A673 (cell line): ENCODE measurements around the gene LMTK2. TPM values are rescaled to one million over a fixed set of nuclear protein-coding genes. Genes with fewer than 3 reads are reported as not detected.

Experiments
- BruUV-seq: library from RNA; stranded (reverse); fragments of 400-500 nt; replicated peaks from 2 replicates; lab custom pipeline; 2021; lab: Mats Ljungman, UMichigan
- CTCF ChIA-PET: fragments of 300-600 bp; sonication (Branson Sonifier 250); formaldehyde crosslinking; loops from one replicate; lab custom pipeline; 2022; ENCODE audit warnings: antibody characterized with exemption; lab: Charles Lee
- POLR2A ChIA-PET: fragments of 300-600 bp; sonication (Branson Sonifier 250); formaldehyde crosslinking; loops from one replicate; lab custom pipeline; 2022; ENCODE audit warnings: antibody characterized with exemption; ENCODE audit not compliant: low non-redundant PET; lab: Charles Lee
- DNase-seq: peaks from one replicate; pipeline ENCODE4 v3.0.0-alpha.2; 2015; ENCODE audit warnings: low spot score
- H3K27ac ChIP-seq: fragments of 200-600 bp; sonication (generic); 2 replicates; pipeline ENCODE4 v1.5.1; 2016; ENCODE audit warnings: mixed run types, low read depth, mild to moderate bottlenecking, mixed read lengths, antibody characterized with exemption, low read length; ENCODE audit not compliant: poor library complexity, severe bottlenecking
- H3K27me3 ChIP-seq: fragments of 200-600 bp; sonication (generic); replicated peaks from 2 replicates; pipeline ENCODE4 v1.6.1; 2017; ENCODE audit warnings: mixed run types, low read depth, mild to moderate bottlenecking, mixed read lengths, antibody characterized with exemption, low read length; ENCODE audit not compliant: insufficient read depth, poor library complexity
- H3K36me3 ChIP-seq: fragments of 200-600 bp; sonication (generic); 2 replicates; pipeline ENCODE4 v1.6.1; 2016; ENCODE audit warnings: mixed run types, mild to moderate bottlenecking, mixed read lengths, antibody characterized with exemption, low read length; ENCODE audit not compliant: insufficient read depth, poor library complexity, severe bottlenecking
- H3K4me1 ChIP-seq: fragments of 200-600 bp; sonication (generic); 2 replicates; pipeline ENCODE4 v1.6.1; 2017; ENCODE audit warnings: mixed run types, mild to moderate bottlenecking, mixed read lengths, antibody characterized with exemption, low read length; ENCODE audit not compliant: insufficient read depth, poor library complexity, severe bottlenecking
- H3K4me3 ChIP-seq: fragments of 200-600 bp; sonication (generic); 2 replicates; pipeline ENCODE4 v1.5.1; 2016; ENCODE audit warnings: low read depth, mixed run types, mild to moderate bottlenecking, mixed read lengths, low read length; ENCODE audit not compliant: poor library complexity, severe bottlenecking
- H3K9me3 ChIP-seq: fragments of 200-600 bp; sonication (generic); 2 replicates; pipeline ENCODE4 v1.6.1; 2016; ENCODE audit warnings: mixed run types, low read depth, mild to moderate bottlenecking, mixed read lengths, antibody characterized with exemption, low read length; ENCODE audit not compliant: poor library complexity, severe bottlenecking
- EZH2 ChIP-seq: fragments of 200-600 bp; sonication (generic); IDR thresholded peaks from 2 replicates; pipeline ENCODE4 v1.6.1; 2017; ENCODE audit warnings: borderline replicate concordance, low read depth, mild to moderate bottlenecking, mixed read lengths, antibody characterized with exemption, low read length; ENCODE audit not compliant: poor library complexity, severe bottlenecking
- intact Hi-C: fragments of 100-400 bp; cut with micrococcal nuclease; formaldehyde crosslinking; loops from one replicate; pipeline ENCODE4 v1.10.0; 2022; ENCODE audit not compliant: unreplicated experiment
- total RNA-seq: library from RNA; stranded (reverse); gene quantifications from 2 replicates; pipeline ENCODE4 v1.2.3, GENCODE V29; 2021
- TF ChIP-seq, protein P1 (sequence below): fragments of 300-800, 200-600 bp; sonication (generic); conservative IDR thresholded peaks from 2 replicates; pipeline ENCODE4 v1.5.1; 2017; ENCODE audit warnings: low read depth, mild to moderate bottlenecking, antibody characterized with exemption, low read length, moderate library complexity, mixed read lengths

LMTK2 gene
- total RNA-seq, 1 experiment from 2014 or later, result 20.6 TPM

DNA sequence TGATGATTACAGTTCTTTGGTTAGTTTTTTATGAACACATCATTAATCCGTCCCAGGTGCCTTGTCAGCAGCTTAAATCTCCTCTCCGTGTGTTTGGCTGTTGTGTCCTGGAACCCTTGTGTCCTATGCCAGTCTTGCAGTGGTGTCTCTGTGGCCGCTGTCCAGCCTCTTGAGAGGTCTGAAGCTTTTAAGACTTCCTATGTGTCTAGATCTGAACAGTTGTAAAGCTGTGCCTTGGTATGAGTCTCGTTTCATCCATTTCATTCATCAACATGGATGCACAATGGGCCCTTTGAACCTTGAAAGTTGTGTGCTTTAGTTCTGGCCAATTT, 16.7 kb downstream of the LMTK2 start:
- Histone ChIP-seq H3K27me3 (no peaks in the 10 kb centered on the region), H3K9me3 (no peaks in the 10 kb centered on the region), H3K27ac (no peak overlapping the region), H3K4me3 (no peak overlapping the region), H3K36me3 (no peaks in the 10 kb centered on the region), H3K4me1 (peaks cover 26% of the 10 kb centered on the region)
- no peak for DNase-seq
- ChIA-PET CTCF (no interaction called here), POLR2A (interaction anchor here (0.5 kb wide), 1 partner anchor 9 kb away, joined by 3 read pairs; no protein-coding TSS in a partner anchor)
- no TSS peak for BruUV-seq
- intact Hi-C loops, result no loop called here
- no peak for TF ChIP-seq EZH2
- TF ChIP-seq, protein P1, sequence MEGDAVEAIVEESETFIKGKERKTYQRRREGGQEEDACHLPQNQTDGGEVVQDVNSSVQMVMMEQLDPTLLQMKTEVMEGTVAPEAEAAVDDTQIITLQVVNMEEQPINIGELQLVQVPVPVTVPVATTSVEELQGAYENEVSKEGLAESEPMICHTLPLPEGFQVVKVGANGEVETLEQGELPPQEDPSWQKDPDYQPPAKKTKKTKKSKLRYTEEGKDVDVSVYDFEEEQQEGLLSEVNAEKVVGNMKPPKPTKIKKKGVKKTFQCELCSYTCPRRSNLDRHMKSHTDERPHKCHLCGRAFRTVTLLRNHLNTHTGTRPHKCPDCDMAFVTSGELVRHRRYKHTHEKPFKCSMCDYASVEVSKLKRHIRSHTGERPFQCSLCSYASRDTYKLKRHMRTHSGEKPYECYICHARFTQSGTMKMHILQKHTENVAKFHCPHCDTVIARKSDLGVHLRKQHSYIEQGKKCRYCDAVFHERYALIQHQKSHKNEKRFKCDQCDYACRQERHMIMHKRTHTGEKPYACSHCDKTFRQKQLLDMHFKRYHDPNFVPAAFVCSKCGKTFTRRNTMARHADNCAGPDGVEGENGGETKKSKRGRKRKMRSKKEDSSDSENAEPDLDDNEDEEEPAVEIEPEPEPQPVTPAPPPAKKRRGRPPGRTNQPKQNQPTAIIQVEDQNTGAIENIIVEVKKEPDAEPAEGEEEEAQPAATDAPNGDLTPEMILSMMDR, result no peak

DNA sequence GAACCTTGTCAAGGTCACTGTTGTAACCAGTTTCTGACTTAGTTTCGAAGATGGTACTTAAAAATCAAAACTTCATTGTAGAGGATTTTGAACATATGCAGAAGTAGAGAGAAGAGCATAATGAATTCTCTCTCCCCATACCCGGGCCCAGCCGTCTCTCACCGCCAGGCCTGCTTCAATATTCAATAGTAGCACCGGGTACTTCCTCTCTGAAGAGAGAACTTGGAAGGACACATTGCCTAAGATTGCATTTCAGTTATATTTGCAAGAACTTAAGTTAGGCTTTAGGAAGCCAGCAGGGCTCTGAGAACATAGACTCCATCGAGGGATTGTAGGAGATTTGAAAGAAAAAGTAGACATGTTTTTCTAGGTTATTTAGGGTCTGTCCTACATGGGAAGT, 19.1 kb downstream of the LMTK2 start:
- Histone ChIP-seq H3K36me3 (no peaks in the 10 kb centered on the region), H3K4me3 (no peak overlapping the region), H3K9me3 (no peaks in the 10 kb centered on the region), H3K27me3 (no peaks in the 10 kb centered on the region), H3K27ac (no peak overlapping the region), H3K4me1 (peaks cover 7% of the 10 kb centered on the region)
- intact Hi-C loops, result no loop called here
- no peak for TF ChIP-seq EZH2
- TF ChIP-seq, protein P1, result no peak
- POLR2A ChIA-PET, result no interaction called here
- no peak for DNase-seq
- CTCF ChIA-PET, result no interaction called here
- BruUV-seq, result no TSS peak

DNA sequence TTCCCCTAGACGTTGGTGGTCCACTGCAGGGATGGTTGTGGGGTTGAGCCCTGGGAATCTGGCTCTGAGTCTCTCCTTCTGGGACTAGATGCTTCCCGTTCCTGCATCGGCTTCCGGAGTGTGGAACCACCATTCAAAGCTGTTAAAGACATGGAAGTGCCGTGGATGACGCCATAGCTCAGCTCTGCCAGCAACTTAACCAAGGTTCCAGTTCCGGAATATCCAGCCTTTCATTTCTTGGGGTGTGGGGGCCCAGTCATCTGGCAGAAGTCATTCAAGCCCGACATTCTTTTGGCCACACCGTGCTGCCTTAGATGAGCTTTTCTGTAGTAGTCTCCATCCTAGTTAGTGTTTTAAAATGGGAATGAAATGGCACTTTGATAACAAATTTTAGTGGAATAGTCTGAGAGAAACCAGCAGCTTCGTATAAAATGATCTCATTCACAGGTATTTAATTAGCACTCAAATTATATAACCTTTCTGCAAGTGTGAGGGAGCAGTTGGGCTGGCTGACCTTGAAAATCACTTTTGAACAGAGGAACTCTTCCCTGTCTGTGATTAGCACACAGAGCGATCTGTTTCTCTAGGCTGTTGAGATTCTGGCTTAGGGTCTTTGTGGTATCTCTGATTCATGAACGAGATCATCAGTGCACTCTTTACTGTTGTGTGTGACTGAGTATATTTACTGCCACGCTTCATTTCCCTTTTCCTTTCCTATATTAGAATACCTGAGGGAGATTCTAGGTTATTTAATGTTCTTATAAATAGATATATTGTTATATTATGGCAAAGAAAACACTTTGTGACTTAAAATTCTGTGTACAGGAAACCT, 19.9 kb downstream of the LMTK2 start:
- Histone ChIP-seq H3K4me3 (no peak overlapping the region), H3K27ac (no peak overlapping the region), H3K9me3 (no peaks in the 10 kb centered on the region), H3K4me1 (peaks cover 5% of the 10 kb centered on the region), H3K27me3 (no peaks in the 10 kb centered on the region), H3K36me3 (no peaks in the 10 kb centered on the region)
- CTCF ChIA-PET, result no interaction called here
- no peak for DNase-seq
- no peak for TF ChIP-seq EZH2
- TF ChIP-seq, protein P1, result no peak
- BruUV-seq, result no TSS peak
- POLR2A ChIA-PET, result no interaction called here
- intact Hi-C loops, result no loop called here
